ENCODE data around the gene SPATA16. TPM values are rescaled to one million over a fixed set of nuclear protein-coding genes. Genes with fewer than 3 reads are reported as not detected.

SPATA16 gene
- total and polyA plus RNA-seq, 2 experiments from 2014 or later: not detected

DNA sequence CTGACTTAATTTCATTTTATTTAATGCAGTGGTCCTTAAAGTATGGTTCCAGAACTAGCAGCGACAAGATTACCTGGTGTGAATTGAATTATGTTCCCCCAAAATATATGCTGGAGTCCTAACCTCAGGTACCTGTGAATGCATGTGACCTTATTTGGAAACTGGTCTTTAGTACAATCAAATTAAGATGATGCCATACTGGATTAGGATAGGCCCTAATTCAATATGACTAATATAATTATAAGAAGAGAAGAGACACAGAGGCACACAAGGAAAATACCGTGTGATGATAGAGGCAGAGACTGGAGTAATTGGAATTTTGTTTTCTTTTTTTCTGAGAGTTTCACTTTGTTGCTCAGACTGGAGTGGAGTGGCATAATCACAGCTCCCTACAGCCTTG, 12.6 kb upstream of the SPATA16 start:
- TF ChIP-seq, protein P1, sequence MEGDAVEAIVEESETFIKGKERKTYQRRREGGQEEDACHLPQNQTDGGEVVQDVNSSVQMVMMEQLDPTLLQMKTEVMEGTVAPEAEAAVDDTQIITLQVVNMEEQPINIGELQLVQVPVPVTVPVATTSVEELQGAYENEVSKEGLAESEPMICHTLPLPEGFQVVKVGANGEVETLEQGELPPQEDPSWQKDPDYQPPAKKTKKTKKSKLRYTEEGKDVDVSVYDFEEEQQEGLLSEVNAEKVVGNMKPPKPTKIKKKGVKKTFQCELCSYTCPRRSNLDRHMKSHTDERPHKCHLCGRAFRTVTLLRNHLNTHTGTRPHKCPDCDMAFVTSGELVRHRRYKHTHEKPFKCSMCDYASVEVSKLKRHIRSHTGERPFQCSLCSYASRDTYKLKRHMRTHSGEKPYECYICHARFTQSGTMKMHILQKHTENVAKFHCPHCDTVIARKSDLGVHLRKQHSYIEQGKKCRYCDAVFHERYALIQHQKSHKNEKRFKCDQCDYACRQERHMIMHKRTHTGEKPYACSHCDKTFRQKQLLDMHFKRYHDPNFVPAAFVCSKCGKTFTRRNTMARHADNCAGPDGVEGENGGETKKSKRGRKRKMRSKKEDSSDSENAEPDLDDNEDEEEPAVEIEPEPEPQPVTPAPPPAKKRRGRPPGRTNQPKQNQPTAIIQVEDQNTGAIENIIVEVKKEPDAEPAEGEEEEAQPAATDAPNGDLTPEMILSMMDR (IDR thresholded peaks at IDR 0.05; ENCODE audit: poor library complexity): no peak
- TF ChIP-seq EZH2 (IDR thresholded peaks at IDR 0.05; ENCODE audit: borderline replicate concordance) (no peak), EZH2phosphoT487 (IDR thresholded peaks at IDR 0.05; ENCODE audit: low read depth, severe bottlenecking, unreplicated experiment) (no peak)
- Histone ChIP-seq H3K27me3 (no peaks in the 10 kb centered on the region), H2AFZ (no peak overlapping the region), H3K4me3 (no peak overlapping the region), H3K27ac (no peak overlapping the region), H3K9me3 (ENCODE audit: low read depth) (no peaks in the 10 kb centered on the region), H3K79me2 (no peaks in the 10 kb centered on the region), H3K36me3 (replicated peaks; ENCODE audit: insufficient read depth, low read depth) (no peaks in the 10 kb centered on the region), H3K9me2 (replicated peaks; ENCODE audit: insufficient read depth) (no peaks in the 10 kb centered on the region), H3K4me2 (no peak overlapping the region), H4K20me1 (ENCODE audit: insufficient read depth, poor library complexity, severe bottlenecking) (no peaks in the 10 kb centered on the region), H3K4me1 (ENCODE audit: insufficient read depth) (no peaks in the 10 kb centered on the region)
- 91% methylated on average over 2 of the region's 2 CpGs for WGBS (ENCODE audit: low lambda C conversion rate, missing lambda C conversion rate)
- no peak for DNase-seq (ENCODE audit: low spot score)

- TF ChIP-seq EZH2phosphoT487 (IDR thresholded peaks at IDR 0.05; ENCODE audit: low read depth, severe bottlenecking, unreplicated experiment) (no peak), EZH2 (IDR thresholded peaks at IDR 0.05; ENCODE audit: borderline replicate concordance) (no peak)
- TF ChIP-seq, protein P1 (IDR thresholded peaks at IDR 0.05; ENCODE audit: poor library complexity): no peak
- H3K79me2 ChIP-seq: no peaks in the 10 kb centered on the region
- no peak for DNase-seq (ENCODE audit: low spot score)
- H2AFZ ChIP-seq: no peak overlapping the region
- 88% methylated on average over 2 of the region's 2 CpGs for WGBS (ENCODE audit: low lambda C conversion rate, missing lambda C conversion rate)
- H3K9me2 ChIP-seq (replicated peaks; ENCODE audit: insufficient read depth): no peaks in the 10 kb centered on the region
- H3K27ac ChIP-seq: no peak overlapping the region
- H3K4me3 ChIP-seq: no peak overlapping the region
- H4K20me1 ChIP-seq (ENCODE audit: insufficient read depth, poor library complexity, severe bottlenecking): no peaks in the 10 kb centered on the region
- H3K27me3 ChIP-seq: no peaks in the 10 kb centered on the region
- H3K4me1 ChIP-seq (ENCODE audit: insufficient read depth): no peaks in the 10 kb centered on the region
- H3K4me2 ChIP-seq: no peak overlapping the region
- H3K36me3 ChIP-seq (replicated peaks; ENCODE audit: insufficient read depth, low read depth): no peaks in the 10 kb centered on the region
- no peaks in the 10 kb centered on the region for H3K9me3 ChIP-seq (ENCODE audit: low read depth)
Observed at GRCh38 chr3:173139420-173139819, 1.6 kb downstream of the SPATA16 start.

DNA sequence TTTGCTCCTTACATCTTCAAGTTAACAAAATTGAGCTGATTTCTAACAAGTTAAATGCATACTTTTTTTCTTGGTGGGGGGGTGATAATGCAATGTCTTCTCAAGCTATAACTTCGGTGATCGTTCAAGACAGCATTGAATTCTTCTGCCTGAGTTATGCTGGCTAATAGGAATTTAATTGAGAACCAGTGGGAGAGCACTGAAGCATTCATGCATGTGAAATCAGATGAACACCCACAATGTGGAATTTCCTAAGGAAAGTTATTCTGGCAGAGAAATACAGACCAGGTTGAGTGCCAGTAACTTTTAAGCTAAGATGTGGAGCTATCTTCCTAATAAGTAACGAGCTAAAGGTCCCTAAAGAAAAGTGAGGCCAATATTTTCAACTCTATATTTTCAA, 3.0 kb downstream of the SPATA16 start:
- Histone ChIP-seq H3K36me3 (replicated peaks; ENCODE audit: insufficient read depth, low read depth) (no peaks in the 10 kb centered on the region), H2AFZ (no peak overlapping the region), H3K79me2 (no peaks in the 10 kb centered on the region), H4K20me1 (ENCODE audit: insufficient read depth, poor library complexity, severe bottlenecking) (no peaks in the 10 kb centered on the region), H3K9me2 (replicated peaks; ENCODE audit: insufficient read depth) (no peaks in the 10 kb centered on the region), H3K4me3 (no peak overlapping the region), H3K4me1 (ENCODE audit: insufficient read depth) (no peaks in the 10 kb centered on the region), H3K27ac (no peak overlapping the region), H3K27me3 (no peaks in the 10 kb centered on the region), H3K9me3 (ENCODE audit: low read depth) (no peaks in the 10 kb centered on the region), H3K4me2 (no peak overlapping the region)
- WGBS (ENCODE audit: low lambda C conversion rate, missing lambda C conversion rate): 94% methylated on average over 3 of the region's 3 CpGs
- DNase-seq (ENCODE audit: low spot score): no peak
- no peak for TF ChIP-seq EZH2 (IDR thresholded peaks at IDR 0.05; ENCODE audit: borderline replicate concordance)
- TF ChIP-seq, protein P1 (IDR thresholded peaks at IDR 0.05; ENCODE audit: poor library complexity): no peak
- no peak for TF ChIP-seq EZH2phosphoT487 (IDR thresholded peaks at IDR 0.05; ENCODE audit: low read depth, severe bottlenecking, unreplicated experiment)

GRCh38 chr3:173135059-173135458, 6.0 kb downstream of the SPATA16 start:
- H3K9me2 ChIP-seq (replicated peaks; ENCODE audit: insufficient read depth): no peaks in the 10 kb centered on the region
- H3K4me2 ChIP-seq: no peak overlapping the region
- H3K9me3 ChIP-seq (ENCODE audit: low read depth): no peaks in the 10 kb centered on the region
- no peak overlapping the region for H3K27ac ChIP-seq
- H4K20me1 ChIP-seq (ENCODE audit: insufficient read depth, poor library complexity, severe bottlenecking): no peaks in the 10 kb centered on the region
- no peak overlapping the region for H2AFZ ChIP-seq
- 19% methylated on average over 2 of the region's 2 CpGs for WGBS (ENCODE audit: low lambda C conversion rate, missing lambda C conversion rate)
- H3K79me2 ChIP-seq: no peaks in the 10 kb centered on the region
- H3K4me3 ChIP-seq: no peak overlapping the region
- DNase-seq (ENCODE audit: low spot score): no peak
- H3K4me1 ChIP-seq (ENCODE audit: insufficient read depth): no peaks in the 10 kb centered on the region
- TF ChIP-seq EZH2 (IDR thresholded peaks at IDR 0.05; ENCODE audit: borderline replicate concordance) (no peak), EZH2phosphoT487 (IDR thresholded peaks at IDR 0.05; ENCODE audit: low read depth, severe bottlenecking, unreplicated experiment) (no peak)
- TF ChIP-seq, protein P1 (IDR thresholded peaks at IDR 0.05; ENCODE audit: poor library complexity): no peak
- no peaks in the 10 kb centered on the region for H3K27me3 ChIP-seq
- H3K36me3 ChIP-seq (replicated peaks; ENCODE audit: insufficient read depth, low read depth): no peaks in the 10 kb centered on the region
